Stimulated activated CD4-positive, alpha-beta T cell treated with anti-CD3 and anti-CD28 coated beads, Interleukin-4, amount 100 ng/mL, for 4 hours (primary cell): ENCODE data around the gene DISP3.

ENCODE experiments used
- DNase-seq, 2 experiments: peaks; one replicate each; pipeline ENCODE4 v3.0.0-alpha.2; 2020

The DISP3 gene

DNA sequence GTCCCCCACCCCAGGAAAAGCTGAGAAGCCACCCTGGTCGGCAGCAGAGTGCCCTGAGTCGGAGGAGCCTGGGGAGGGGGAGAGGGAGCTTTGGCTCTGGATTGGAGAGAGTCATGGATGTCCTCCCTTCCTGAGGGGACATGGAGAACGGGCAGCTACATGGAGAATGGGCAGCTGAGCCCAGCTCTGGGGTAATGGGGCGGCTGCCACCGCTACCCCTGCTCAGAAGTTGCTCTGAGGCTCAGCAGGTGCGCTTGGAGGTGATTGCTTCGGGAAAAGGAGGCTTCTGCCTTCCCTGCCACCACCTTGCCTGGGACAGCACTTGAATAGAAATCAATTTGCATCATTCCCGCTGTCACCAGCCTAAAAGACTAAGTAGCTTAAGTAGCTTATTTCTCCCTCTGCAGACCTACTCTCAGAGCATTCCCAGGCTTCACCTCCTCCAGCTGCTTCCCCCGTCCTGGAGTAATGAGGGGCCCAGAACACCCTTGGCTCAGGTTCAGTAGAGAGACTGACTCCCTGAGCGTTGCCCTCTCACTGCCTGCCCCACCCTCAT lies 8.3 kb downstream of the DISP3 start:
- DNase-seq: no peak

GRCh38 chr1:11488201-11488770 lies 9.3 kb downstream of the DISP3 start:
- no peak for DNase-seq

DNA sequence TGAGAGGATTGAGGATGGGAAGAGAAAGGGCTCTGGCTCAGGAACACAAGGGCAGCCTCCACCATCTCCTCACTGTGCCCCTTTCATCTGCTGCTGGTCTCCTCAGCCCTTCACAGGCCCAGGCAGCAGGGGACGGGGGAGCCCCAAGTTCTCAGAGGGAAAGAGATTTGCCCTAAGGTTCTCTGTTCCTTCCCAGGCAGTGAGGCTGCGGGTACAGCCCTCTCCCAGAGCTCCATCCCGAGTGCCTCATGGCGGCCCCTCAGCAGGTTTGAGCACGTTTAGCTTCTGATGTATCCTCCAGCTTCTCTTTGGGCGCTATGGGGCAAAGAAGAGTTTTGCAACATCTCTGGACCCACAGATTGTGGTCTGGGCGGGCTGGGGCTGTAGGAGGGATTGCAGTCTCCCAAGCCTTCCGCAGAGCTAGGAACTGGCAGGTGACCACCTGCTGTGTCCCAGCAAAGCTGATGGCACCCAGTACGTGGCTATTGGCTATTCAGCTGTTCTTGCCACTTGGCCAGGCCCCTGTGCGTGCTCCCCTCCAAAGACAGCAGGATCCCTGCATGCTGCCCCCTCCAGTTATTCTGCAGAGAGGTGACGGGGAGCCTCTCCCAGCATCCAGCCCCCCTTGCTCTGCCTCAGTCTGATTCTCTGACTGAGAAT lies 10.1 kb downstream of the DISP3 start:
- no peak for DNase-seq

- no peak for DNase-seq
Observed at GRCh38 chr1:11492235-11492634, 13.3 kb downstream of the DISP3 start.

- DNase-seq: no peak
Observed at GRCh38 chr1:11493972-11494655, 15.2 kb downstream of the DISP3 start.

- DNase-seq: no peak
Observed at GRCh38 chr1:11494771-11495170, 15.8 kb downstream of the DISP3 start.

GRCh38 chr1:11495579-11495978 lies 16.6 kb downstream of the DISP3 start:
- no peak for DNase-seq

- DNase-seq: no peak
Observed at GRCh38 chr1:11496551-11497080, 17.7 kb downstream of the DISP3 start.

DNA sequence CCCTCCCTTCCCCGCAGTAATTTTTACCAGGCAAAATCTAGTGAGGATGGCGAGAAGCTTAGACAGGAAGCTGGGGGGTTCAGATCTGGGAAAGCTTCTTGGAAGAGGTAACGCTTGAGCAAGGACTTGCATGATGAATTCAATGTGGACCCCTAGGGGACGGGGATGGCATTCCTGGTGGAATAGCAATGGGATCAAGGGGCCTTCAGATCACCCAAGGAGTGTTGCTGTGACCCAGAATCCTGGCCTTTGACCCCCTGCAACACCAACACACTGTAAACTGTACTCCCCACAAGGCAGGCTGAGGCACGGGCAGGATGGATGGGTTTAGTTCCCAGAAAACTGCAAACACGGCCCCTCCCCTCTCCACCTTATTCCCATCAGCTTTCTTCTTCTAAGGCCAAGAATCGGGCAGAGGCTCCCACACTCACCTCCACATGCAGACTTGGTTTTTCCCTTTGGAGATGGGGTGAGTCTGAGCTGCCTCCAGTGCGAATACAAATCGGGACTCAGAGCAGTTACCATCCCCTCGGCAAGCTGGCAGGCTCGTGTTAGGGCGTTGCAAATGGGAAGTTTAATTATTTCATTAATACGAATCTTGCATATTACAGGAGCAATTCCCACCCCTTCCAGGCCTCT lies 20.1 kb downstream of the DISP3 start:
- no peak for DNase-seq

DNA sequence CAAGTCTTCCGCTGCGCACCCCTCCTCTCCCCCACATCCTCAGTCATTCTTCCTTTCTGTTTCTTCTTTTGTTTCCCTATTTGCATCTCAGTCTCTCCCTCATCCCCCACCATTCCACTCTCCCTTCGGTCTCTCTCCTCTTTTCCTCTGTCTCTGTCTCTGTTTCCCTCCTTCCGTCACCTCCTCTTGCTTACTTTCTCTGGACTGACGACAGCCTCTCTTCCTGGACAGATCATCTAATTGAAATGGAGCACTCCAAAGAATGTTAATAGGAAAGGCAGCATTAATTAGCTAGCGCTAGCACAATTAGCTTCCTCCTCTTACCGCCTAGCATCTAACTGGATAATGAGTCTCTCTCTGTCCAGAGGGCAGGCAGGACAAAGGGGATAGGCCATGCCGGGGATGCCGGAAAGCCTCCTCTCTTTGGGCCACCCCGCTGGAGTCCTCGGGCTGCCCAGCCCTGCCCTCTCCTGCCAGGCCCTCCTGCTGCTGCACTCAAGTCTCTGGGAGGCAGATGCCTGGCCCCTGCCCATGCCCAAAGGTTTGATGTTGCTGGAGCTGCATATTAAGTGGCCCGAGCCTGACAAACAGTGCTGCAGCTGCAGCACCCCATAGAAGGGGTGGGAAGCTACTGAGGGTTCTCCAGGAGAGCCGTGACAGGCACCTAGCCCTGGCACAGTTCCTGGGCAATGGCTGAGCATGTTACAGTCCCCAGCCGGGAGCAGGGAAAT lies 20.8 kb downstream of the DISP3 start:
- no peak for DNase-seq

- DNase-seq: no peak
Observed at GRCh38 chr1:11500881-11501280, 21.9 kb downstream of the DISP3 start.

- peak in 1 of 2 experiments; percentile 7 for DNase-seq
Observed at GRCh38 chr1:11501491-11501897, 22.5 kb downstream of the DISP3 start.

GRCh38 chr1:11501906-11502485 lies 23.0 kb downstream of the DISP3 start:
- no peak for DNase-seq

GRCh38 chr1:11502516-11502915 lies 23.6 kb downstream of the DISP3 start:
- no peak for DNase-seq

- no peak for DNase-seq
Observed at GRCh38 chr1:11504599-11504998, 25.6 kb downstream of the DISP3 start.

DNA sequence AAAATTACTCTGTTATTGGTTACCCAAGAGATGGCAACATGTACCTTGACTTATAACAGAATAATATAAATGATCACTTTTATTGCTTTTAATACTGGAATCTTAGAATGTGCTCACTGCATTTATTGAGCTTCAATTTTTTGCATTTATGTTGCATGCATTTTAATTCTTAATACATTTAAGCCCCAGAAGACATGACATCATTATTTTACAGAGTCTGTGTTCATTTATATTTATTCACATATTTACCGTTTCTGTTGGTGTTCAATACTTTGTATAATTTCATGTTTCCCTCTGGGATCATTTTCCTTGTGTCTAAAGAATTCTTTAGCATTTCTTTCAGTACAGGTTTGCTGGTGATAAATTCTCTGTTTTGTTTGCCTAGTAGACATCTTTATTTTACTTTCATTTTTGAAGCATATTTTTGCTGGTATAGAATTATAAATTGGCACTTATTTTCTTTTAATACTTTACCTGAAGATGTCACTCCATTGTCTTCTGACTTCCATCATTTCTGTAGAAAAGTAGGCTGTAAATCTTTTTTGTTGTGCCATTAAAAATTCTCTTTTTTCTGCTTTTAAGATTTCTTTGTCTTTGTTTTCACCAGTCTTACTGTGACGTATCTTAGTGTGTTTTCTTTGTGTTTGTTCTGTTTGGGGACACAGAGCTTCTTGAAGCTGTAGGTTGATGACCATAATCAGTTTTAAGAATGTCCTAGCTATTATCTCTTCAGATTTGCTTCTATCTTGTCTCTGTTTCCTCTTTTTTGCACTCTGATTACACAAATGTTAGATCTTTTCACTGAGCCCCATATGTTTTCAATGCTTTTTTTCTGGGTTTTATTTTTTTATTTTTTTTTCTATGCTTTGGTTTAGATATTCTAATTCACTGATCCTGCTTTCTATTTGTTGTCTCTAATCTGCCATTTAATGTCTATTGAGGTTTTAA lies 26.9 kb downstream of the DISP3 start:
- DNase-seq: no peak

- DNase-seq: no peak
Observed at GRCh38 chr1:11507309-11507708, 28.4 kb downstream of the DISP3 start.

DNA sequence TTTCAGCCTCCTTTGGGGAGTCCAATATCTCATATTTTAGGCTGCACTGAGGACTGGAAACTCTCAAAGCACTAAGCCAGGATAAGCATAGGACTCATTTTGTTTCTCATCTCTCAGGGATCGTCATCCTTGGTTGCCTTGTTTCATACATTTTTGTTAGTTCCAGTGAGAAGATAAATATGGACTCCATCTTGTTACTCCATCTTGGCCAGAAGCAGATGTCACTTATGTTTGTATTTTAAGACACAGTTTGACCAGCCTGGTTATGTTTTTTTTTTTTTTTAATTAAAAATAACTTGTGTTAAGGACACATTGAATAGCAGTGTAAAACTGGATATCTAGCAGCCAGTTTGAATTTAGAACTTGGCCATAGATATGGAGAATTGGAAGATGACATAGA lies 34.7 kb downstream of the DISP3 start:
- no peak for DNase-seq

GRCh38 chr1:11514366-11514765 lies 35.4 kb downstream of the DISP3 start:
- DNase-seq: no peak

DNA sequence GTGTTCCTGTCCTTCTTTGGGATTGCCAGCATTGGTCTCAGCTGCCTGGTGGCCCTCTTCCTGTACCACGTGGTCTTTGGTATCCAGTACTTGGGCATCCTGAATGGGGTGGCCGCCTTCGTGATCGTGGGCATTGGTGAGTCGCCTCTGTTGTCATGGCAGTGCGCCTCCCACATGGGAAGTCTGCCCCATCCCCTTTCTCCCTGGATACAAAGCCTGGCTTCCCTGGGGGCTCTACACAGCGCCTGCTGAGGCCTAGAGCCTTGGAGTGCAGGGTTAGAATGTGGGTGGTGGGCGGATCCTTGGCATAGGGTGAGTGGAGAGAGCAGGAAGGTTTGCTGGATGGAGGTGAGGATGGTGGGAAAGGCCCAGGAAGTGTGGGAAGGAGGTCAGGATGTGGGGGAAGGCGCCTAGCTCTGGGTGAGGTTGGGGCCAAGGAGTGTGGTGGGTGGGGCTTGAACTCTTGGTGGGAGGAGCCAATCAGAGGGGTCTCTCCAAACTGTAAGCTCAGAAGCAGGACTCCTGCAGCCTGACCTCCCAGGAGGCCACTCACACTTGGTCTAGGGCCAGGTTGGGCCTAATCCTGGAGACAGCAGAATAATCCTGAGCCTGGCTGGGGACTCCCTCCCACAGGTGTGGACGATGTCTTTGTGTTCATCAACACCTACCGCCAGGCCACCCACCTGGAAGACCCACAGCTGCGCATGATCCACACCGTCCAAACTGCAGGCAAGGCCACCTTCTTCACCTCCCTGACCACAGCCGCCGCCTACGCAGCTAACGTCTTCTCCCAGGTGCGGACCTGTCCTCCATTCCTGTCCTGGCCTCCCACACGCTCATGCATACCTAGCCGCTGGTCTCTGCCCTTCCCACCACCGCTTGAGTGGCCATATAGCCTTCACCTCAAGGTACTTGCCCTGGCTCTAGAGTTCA lies 36.7 kb downstream of the DISP3 start:
- DNase-seq: no peak
